MM.1S (cell line): ENCODE measurements around the gene AZIN2.

Source experiments
- DNase-seq: peaks from one replicate; pipeline ENCODE4 v3.0.0-alpha.2; 2015
- H2AFZ ChIP-seq: fragments of 300-600 bp; sonication (generic); 2 replicates; pipeline ENCODE4 v1.6.0; 2016; ENCODE audit warnings: antibody characterized with exemption, low read length
- H3F3A ChIP-seq: fragments of 300-600 bp; sonication (generic); 2 replicates; pipeline ENCODE4 v1.6.1; 2016; ENCODE audit warnings: mild to moderate bottlenecking, antibody characterized with exemption, low read length, moderate library complexity, mixed read lengths; ENCODE audit not compliant: insufficient read depth
- H3K27ac ChIP-seq: fragments of 300-600 bp; sonication (generic); 2 replicates; pipeline ENCODE4 v1.5.1; 2016; ENCODE audit warnings: mild to moderate bottlenecking, low read length
- H3K27me3 ChIP-seq: fragments of 300-600 bp; sonication (generic); replicated peaks from 2 replicates; pipeline ENCODE4 v1.6.0; 2016; ENCODE audit warnings: low read length; ENCODE audit not compliant: insufficient read depth
- H3K36me3 ChIP-seq: fragments of 300-600 bp; sonication (generic); replicated peaks from 2 replicates; pipeline ENCODE4 v1.6.1; 2016; ENCODE audit warnings: mild to moderate bottlenecking, low read length, mixed read lengths; ENCODE audit not compliant: insufficient read depth
- H3K4me1 ChIP-seq: fragments of 300-600 bp; sonication (generic); 2 replicates; pipeline ENCODE4 v1.6.1; 2016; ENCODE audit warnings: low read length, mixed read lengths
- H3K4me2 ChIP-seq: fragments of 300-600 bp; sonication (generic); 2 replicates; pipeline ENCODE4 v1.6.0; 2016; ENCODE audit warnings: low read depth, low read length
- H3K4me3 ChIP-seq: fragments of 300-600 bp; sonication (generic); 2 replicates; pipeline ENCODE4 v1.5.1; 2016; ENCODE audit warnings: low read length, mixed read lengths
- H3K79me2 ChIP-seq: fragments of 300-600 bp; sonication (generic); 2 replicates; pipeline ENCODE4 v1.6.1; 2016; ENCODE audit warnings: mixed run types, low read length, mixed read lengths
- H3K9ac ChIP-seq: fragments of 300-600 bp; sonication (generic); 2 replicates; pipeline ENCODE4 v1.6.1; 2016; ENCODE audit warnings: low read length, mixed read lengths
- H3K9me2 ChIP-seq: fragments of 300-600 bp; sonication (generic); replicated peaks from 2 replicates; pipeline ENCODE4 v1.6.1; 2016; ENCODE audit warnings: mild to moderate bottlenecking, low read length, mixed read lengths; ENCODE audit not compliant: insufficient read depth
- H3K9me3 ChIP-seq: fragments of 300-600 bp; sonication (generic); replicated peaks from 2 replicates; pipeline ENCODE4 v1.6.1; 2016; ENCODE audit warnings: mild to moderate bottlenecking, low read length, mixed read lengths; ENCODE audit not compliant: insufficient read depth
- H4K20me1 ChIP-seq: fragments of 300-600 bp; sonication (generic); 2 replicates; pipeline ENCODE4 v1.6.1; 2016; ENCODE audit warnings: mild to moderate bottlenecking, low read length, moderate library complexity, mixed read lengths; ENCODE audit not compliant: insufficient read depth
- CTCF ChIP-seq: fragments of 300-600 bp; sonication (generic); IDR thresholded peaks from 2 replicates; pipeline ENCODE4 v1.5.1; 2016; ENCODE audit warnings: antibody characterized with exemption, low read length, mixed read lengths
- EZH2 ChIP-seq: fragments of 300-600 bp; sonication (generic); optimal IDR thresholded peaks from 2 replicates; pipeline ENCODE3; 2017; ENCODE audit warnings: low read depth, mild to moderate bottlenecking, antibody characterized with exemption, low read length, mixed read lengths
- EZH2phosphoT487 ChIP-seq: fragments of 300-600 bp; sonication (generic); IDR thresholded peaks from 2 replicates; pipeline ENCODE4 v1.6.1; 2018; ENCODE audit warnings: antibody characterized with exemption, low read length

The AZIN2 gene

GRCh38 chr1:33088119-33088906 lies 7.4 kb downstream of the AZIN2 start:
- no peak overlapping the region for H2AFZ ChIP-seq

GRCh38 chr1:33089457-33089856 lies 8.5 kb downstream of the AZIN2 start:
- Histone ChIP-seq H3K9me2 (no peaks in the 10 kb centered on the region), H3K9ac (no peak overlapping the region), H3K27ac (no peak overlapping the region), H3K79me2 (no peaks in the 10 kb centered on the region), H3K36me3 (no peaks in the 10 kb centered on the region), H3K4me3 (no peak overlapping the region), H4K20me1 (no peaks in the 10 kb centered on the region), H3K27me3 (no peaks in the 10 kb centered on the region), H3F3A (no peaks in the 10 kb centered on the region; the same call in 1 of the 2 replicates), H3K4me1 (peaks cover 10% of the 10 kb centered on the region; the same call in 1 of the 2 replicates), H2AFZ (no peak overlapping the region), H3K9me3 (no peaks in the 10 kb centered on the region), H3K4me2 (no peak overlapping the region)
- no peak for DNase-seq
- TF ChIP-seq EZH2phosphoT487 (no peak), CTCF (no peak), EZH2 (no peak)

More at GRCh38 chr1:33088119-33088906, 7.4 kb downstream of the AZIN2 start:
- Histone ChIP-seq H3K9me3 (no peaks in the 10 kb centered on the region), H3K79me2 (no peaks in the 10 kb centered on the region), H3K4me1 (peaks cover 10% of the 10 kb centered on the region; the same call in 1 of the 2 replicates), H3K9me2 (no peaks in the 10 kb centered on the region), H3F3A (no peaks in the 10 kb centered on the region; the same call in 1 of the 2 replicates), H3K4me2 (no peak overlapping the region), H3K36me3 (no peaks in the 10 kb centered on the region), H4K20me1 (no peaks in the 10 kb centered on the region), H3K27ac (no peak overlapping the region), H3K27me3 (no peaks in the 10 kb centered on the region), H3K9ac (no peak overlapping the region), H3K4me3 (no peak overlapping the region)
- peak; percentile 15 for DNase-seq
- TF ChIP-seq EZH2 (no peak), CTCF (no peak), EZH2phosphoT487 (no peak)

GRCh38 chr1:33092438-33092837 lies 11.5 kb downstream of the AZIN2 start:
- Histone ChIP-seq H3K4me1 (peaks cover 18% of the 10 kb centered on the region; the same call in 1 of the 2 replicates), H3K4me3 (no peak overlapping the region), H3K36me3 (no peaks in the 10 kb centered on the region)

More at GRCh38 chr1:33092438-33092837, 11.5 kb downstream of the AZIN2 start:
- TF ChIP-seq EZH2phosphoT487 (no peak), CTCF (no peak), EZH2 (no peak)
- no peaks in the 10 kb centered on the region for H3K9me2 ChIP-seq
- H3K79me2 ChIP-seq = no peaks in the 10 kb centered on the region
- no peaks in the 10 kb centered on the region for H3K27me3 ChIP-seq
- no peak overlapping the region for H3K27ac ChIP-seq
- no peak overlapping the region for H3K9ac ChIP-seq
- no peaks in the 10 kb centered on the region for H4K20me1 ChIP-seq
- no peak overlapping the region for H3K4me2 ChIP-seq
- no peak overlapping the region for H2AFZ ChIP-seq
- no peaks in the 10 kb centered on the region for H3K9me3 ChIP-seq
- H3F3A ChIP-seq = no peaks in the 10 kb centered on the region; the same call in 1 of the 2 replicates
- no peak for DNase-seq
